ENCODE results near the gene MAT1A. TPM values are rescaled to one million over a fixed set of nuclear protein-coding genes. Genes with fewer than 3 reads are reported as not detected.

Gene MAT1A
- polyA plus RNA-seq, 1 donor = 0.10 TPM

DNA sequence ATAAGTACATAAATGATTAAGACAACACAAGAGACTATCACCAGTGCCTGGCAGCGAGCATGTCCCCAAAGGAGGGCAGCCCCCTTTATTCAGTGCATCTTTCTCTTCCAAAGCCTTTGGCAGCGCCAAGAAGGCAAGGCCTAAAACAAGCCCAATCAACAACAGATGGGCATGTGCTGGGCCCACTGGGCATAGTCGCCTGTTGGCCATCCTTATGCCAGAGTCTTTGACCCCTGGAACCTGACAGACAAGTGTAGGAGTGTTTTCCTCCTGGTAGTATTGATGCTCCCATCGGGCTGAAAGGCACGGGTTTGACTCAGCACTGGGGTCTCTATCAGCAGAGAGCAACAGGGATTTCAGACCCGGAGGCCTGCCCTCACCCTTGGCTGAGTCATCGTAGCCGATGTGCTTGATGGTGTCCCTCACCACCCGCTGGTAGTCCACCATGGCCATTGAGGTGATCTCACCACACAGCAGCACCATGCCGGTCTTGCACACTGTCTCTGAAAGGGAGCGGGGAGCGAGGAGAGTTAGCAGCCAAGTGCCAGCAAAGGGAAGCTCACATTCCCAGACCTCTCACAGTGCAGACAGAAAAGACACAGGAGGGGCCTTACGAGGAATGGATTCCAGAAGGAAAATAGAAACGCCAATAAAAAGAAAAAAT lies 5.8 kb downstream of the MAT1A start:
- no peaks in the 10 kb centered on the region for H3K36me3 ChIP-seq (ENCODE audit: control insufficient read depth, insufficient read depth, low read length)
- 80% methylated on average over 3 of the region's 14 CpGs for WGBS (ENCODE audit: insufficient coverage, low lambda C conversion rate)
- no peak for DNase-seq
- H3K4me3 ChIP-seq (ENCODE audit: low read length) = no peak overlapping the region
- no peak overlapping the region for H3K27ac ChIP-seq (ENCODE audit: low read length)
- H3K27me3 ChIP-seq (ENCODE audit: control insufficient read depth, insufficient read depth, low read length) = no peaks in the 10 kb centered on the region
- H3K9me3 ChIP-seq (ENCODE audit: control insufficient read depth, low read depth, low read length) = no peaks in the 10 kb centered on the region
- H3K4me1 ChIP-seq (ENCODE audit: control insufficient read depth, insufficient read depth, low read length) = peaks cover 5% of the 10 kb centered on the region

DNA sequence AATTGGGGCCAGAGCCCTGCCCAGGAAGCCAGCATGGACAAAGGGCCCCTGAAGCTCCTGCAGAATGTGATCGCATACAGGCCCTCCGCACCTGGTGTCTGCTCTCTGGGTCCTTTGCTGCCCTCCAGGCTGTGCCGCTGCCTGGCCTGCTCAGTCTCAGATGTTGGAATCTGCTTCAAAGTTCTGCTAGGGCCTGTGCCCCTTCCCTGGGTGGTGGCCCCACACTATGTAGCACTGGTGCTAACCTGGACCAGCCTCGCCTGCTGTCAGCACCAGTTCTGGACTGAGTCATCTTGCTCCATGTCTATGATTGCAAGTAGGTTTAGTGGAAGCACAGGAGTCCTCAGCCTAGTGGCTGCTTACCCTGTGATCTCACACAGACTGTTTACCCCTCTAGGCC lies 6.3 kb downstream of the MAT1A start:
- Histone ChIP-seq H3K4me3 (ENCODE audit: low read length) (no peak overlapping the region), H3K36me3 (ENCODE audit: control insufficient read depth, insufficient read depth, low read length) (no peaks in the 10 kb centered on the region), H3K27me3 (ENCODE audit: control insufficient read depth, insufficient read depth, low read length) (no peaks in the 10 kb centered on the region), H3K9me3 (ENCODE audit: control insufficient read depth, low read depth, low read length) (no peaks in the 10 kb centered on the region), H3K27ac (ENCODE audit: low read length) (no peak overlapping the region), H3K4me1 (ENCODE audit: control insufficient read depth, insufficient read depth, low read length) (peaks cover 5% of the 10 kb centered on the region)
- no peak for DNase-seq
- WGBS (ENCODE audit: insufficient coverage, low lambda C conversion rate) = no CpG with 5 or more reads among the region's 4 CpGs

DNA sequence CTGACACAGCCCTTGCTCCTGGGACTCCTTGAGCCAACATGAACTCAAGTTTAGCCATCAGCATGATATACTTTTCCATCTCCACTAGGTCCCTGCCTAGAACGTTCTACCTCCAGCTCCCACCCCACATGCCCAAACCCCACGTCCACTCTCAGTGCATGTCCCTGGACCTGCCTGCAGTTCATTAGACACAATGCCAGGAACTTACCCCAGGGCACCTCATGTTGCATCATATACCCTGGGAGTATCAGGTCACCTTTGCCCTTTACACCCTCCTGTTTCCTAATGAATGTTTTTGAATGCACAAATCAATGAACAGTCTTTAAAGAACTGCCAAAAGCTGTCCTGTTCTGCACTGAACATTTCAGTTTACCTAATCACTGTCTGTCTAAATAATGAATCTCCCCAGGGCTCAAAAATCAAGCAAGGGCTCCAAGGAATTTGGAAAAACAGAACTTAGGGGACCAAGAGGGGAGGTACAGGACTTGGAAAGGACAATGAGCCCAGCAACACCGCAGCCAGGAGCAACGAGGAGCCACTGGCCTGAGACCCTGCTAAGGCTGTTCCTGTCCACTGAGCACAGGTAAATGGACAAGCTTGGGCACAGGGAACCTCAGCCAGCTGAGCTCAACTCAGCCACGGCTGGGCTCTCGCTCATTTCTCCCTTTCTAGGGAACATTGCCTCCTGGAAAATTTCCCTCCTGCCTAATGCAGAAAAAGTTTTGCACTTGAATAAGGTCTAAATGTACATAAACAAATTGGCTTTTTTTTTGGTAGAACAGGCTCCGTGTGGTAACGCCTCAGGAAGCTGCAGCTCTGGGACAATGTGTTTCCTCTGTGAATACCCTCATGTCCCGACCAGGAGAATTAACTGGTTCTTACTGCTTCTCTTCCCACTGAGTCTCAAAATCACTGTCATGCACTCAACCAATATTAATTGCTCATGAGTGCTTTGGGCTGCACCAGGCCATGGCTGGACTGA lies 7.4 kb downstream of the MAT1A start:
- Histone ChIP-seq H3K4me1 (ENCODE audit: control insufficient read depth, insufficient read depth, low read length) (peaks cover 5% of the 10 kb centered on the region), H3K36me3 (ENCODE audit: control insufficient read depth, insufficient read depth, low read length) (no peaks in the 10 kb centered on the region), H3K4me3 (ENCODE audit: low read length) (no peak overlapping the region), H3K27ac (ENCODE audit: low read length) (no peak overlapping the region), H3K27me3 (ENCODE audit: control insufficient read depth, insufficient read depth, low read length) (no peaks in the 10 kb centered on the region), H3K9me3 (ENCODE audit: control insufficient read depth, low read depth, low read length) (no peaks in the 10 kb centered on the region)
- 60% methylated on average over 1 of the region's 9 CpGs for WGBS (ENCODE audit: insufficient coverage, low lambda C conversion rate)
- DNase-seq = peak in 1 of 2 donors; percentile 46

DNA sequence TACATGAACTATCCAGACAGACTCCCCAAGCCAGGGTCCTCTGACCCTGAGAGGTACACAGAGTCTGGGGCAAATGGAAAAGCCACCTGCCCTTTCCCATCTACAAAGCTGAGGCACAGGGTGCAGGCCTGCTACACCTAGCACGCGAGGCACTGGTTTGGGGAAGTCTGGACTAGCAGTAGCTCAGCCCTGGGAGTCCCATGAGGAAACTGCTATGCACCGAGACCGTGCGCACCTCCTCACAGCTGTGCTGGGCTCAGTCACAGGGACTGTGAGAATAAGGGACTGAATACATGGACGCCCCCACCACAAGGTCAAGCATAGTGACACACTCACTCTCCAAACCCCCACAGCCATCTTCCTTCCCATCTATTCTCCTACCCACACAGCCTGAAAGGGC lies 8.2 kb downstream of the MAT1A start:
- no peaks in the 10 kb centered on the region for H3K36me3 ChIP-seq (ENCODE audit: control insufficient read depth, insufficient read depth, low read length)
- no peaks in the 10 kb centered on the region for H3K9me3 ChIP-seq (ENCODE audit: control insufficient read depth, low read depth, low read length)
- H3K27me3 ChIP-seq (ENCODE audit: control insufficient read depth, insufficient read depth, low read length) = no peaks in the 10 kb centered on the region
- H3K4me1 ChIP-seq (ENCODE audit: control insufficient read depth, insufficient read depth, low read length) = peaks cover 5% of the 10 kb centered on the region
- WGBS (ENCODE audit: insufficient coverage, low lambda C conversion rate) = no CpG with 5 or more reads among the region's 6 CpGs
- DNase-seq = no peak
- no peak overlapping the region for H3K4me3 ChIP-seq (ENCODE audit: low read length)
- no peak overlapping the region for H3K27ac ChIP-seq (ENCODE audit: low read length)

DNA sequence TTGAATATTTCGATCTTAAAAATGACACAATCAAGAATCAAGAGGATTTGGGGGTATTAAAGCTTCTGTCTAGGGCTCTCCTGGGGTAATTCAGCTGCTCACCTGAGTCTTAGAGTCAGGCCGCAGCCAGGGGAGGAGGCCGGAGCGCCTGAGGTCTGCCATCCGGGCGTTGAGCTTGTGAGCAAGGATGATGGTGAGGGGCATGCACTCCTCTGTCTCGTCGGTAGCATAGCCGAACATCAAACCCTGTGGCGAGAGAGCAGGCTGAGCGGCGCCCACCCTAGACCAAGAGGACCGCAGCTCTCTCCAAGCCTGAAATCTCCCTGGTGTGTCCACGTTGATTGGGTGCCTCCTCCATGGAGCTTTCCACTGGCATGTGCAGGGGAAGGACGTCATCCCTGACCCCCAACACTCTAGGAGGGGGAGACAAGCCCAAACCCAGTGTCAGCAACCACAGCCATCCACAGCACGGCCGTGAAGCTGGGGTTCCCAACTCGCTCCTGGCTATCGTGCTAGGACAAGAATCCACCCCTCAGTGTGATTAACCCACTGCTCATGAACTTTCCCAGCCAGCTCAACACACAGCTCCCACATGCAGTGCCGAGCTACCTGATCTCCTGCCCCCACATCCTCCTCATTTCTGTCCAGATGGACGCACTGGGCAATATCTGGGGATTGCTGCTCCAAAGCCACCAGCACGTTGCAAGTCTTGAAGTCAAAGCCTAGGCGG lies 9.2 kb downstream of the MAT1A start:
- no peaks in the 10 kb centered on the region for H3K36me3 ChIP-seq (ENCODE audit: control insufficient read depth, insufficient read depth, low read length)
- no peak for DNase-seq
- H3K27ac ChIP-seq (ENCODE audit: low read length) = no peak overlapping the region
- WGBS (ENCODE audit: insufficient coverage, low lambda C conversion rate) = no CpG with 5 or more reads among the region's 23 CpGs
- no peak overlapping the region for H3K4me3 ChIP-seq (ENCODE audit: low read length)
- H3K27me3 ChIP-seq (ENCODE audit: control insufficient read depth, insufficient read depth, low read length) = no peaks in the 10 kb centered on the region
- H3K9me3 ChIP-seq (ENCODE audit: control insufficient read depth, low read depth, low read length) = no peaks in the 10 kb centered on the region
- H3K4me1 ChIP-seq (ENCODE audit: control insufficient read depth, insufficient read depth, low read length) = peaks cover 5% of the 10 kb centered on the region

DNA sequence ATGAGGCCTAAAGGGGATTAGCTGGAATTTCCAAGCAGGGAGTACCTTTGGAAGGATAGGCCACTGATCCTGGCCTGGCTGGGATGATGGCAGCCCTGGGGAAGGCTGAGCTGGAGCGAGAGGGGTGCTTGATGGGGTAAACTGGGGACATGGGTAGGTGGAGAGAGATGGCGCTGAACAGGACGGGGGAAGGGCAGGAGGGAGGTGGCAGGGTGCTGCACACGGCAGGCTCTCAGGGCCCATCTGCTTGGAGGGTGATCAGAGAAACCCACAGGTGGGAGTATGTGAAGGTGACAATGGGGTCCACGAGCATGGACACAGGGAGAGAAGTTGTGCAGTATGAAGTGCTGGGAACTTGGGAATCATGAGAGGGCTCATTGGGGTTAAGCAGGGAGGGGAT lies 10.3 kb downstream of the MAT1A start:
- no peaks in the 10 kb centered on the region for H3K27me3 ChIP-seq (ENCODE audit: control insufficient read depth, insufficient read depth, low read length)
- no peaks in the 10 kb centered on the region for H3K9me3 ChIP-seq (ENCODE audit: control insufficient read depth, low read depth, low read length)
- no peak for DNase-seq
- H3K36me3 ChIP-seq (ENCODE audit: control insufficient read depth, insufficient read depth, low read length) = no peaks in the 10 kb centered on the region
- 80% methylated on average over 1 of the region's 5 CpGs for WGBS (ENCODE audit: insufficient coverage, low lambda C conversion rate)
- H3K27ac ChIP-seq (ENCODE audit: low read length) = no peak overlapping the region
- peaks cover 9% of the 10 kb centered on the region for H3K4me1 ChIP-seq (ENCODE audit: control insufficient read depth, insufficient read depth, low read length)
- no peak overlapping the region for H3K4me3 ChIP-seq (ENCODE audit: low read length)

DNA sequence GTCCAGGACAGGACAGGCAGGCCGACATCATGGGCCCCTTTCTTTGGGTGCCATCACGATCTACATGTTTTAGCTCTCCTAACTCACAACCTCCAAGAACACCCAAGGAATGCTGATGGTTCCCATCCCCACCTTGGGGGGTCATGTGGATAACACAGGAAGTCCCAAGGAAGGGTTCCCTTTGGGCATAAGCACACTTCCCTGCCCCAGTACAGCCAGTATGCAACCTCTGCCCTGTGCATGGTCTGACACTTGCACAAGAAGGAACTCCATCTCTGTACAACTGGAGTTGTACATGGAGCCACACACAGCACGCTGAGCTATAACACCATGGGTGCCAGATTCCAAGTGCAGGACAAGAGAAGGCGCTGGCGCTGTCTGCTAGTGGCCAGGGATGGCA lies 11.0 kb downstream of the MAT1A start:
- H3K27ac ChIP-seq (ENCODE audit: low read length) = no peak overlapping the region
- WGBS (ENCODE audit: insufficient coverage, low lambda C conversion rate) = no CpG with 5 or more reads among the region's 5 CpGs
- H3K27me3 ChIP-seq (ENCODE audit: control insufficient read depth, insufficient read depth, low read length) = no peaks in the 10 kb centered on the region
- H3K4me1 ChIP-seq (ENCODE audit: control insufficient read depth, insufficient read depth, low read length) = peaks cover 15% of the 10 kb centered on the region
- DNase-seq = no peak
- H3K36me3 ChIP-seq (ENCODE audit: control insufficient read depth, insufficient read depth, low read length) = no peaks in the 10 kb centered on the region
- no peaks in the 10 kb centered on the region for H3K9me3 ChIP-seq (ENCODE audit: control insufficient read depth, low read depth, low read length)
- no peak overlapping the region for H3K4me3 ChIP-seq (ENCODE audit: low read length)

DNA sequence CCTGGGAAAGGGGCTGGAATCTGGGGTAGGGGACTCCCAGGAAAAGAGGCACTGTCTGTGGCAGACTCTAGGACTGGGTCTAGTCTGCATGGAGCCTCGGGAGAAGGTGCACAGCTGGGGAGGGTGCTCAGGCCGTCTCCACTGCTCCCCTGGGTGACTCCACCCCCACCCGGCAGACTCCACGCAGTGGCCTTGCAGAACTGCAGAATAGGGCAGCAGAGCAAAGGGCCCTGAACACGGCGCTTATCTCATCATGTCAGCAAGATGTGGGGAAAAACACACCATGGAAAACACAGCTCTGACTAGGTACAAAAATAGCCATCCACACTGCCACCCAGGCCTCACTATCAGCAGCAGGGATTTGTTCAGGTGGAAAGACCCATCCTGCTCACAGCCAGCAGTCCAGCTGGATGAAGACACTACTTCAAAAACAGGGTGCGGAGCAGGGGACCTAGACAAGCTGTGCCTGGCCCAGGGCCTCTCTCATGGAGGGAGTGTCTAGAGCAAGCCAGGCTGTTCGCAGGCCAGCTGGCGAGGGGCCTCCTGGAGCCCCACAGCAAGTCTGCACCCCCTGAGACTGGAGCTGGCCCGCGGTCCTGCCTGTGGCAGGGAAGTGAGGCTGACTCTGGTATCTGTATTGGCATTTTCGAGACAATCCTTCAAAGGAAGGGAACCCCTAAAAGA lies 11.7 kb downstream of the MAT1A start:
- Histone ChIP-seq H3K27ac (ENCODE audit: low read length) (no peak overlapping the region), H3K4me1 (ENCODE audit: control insufficient read depth, insufficient read depth, low read length) (peaks cover 21% of the 10 kb centered on the region)
- DNase-seq = no peak

DNA sequence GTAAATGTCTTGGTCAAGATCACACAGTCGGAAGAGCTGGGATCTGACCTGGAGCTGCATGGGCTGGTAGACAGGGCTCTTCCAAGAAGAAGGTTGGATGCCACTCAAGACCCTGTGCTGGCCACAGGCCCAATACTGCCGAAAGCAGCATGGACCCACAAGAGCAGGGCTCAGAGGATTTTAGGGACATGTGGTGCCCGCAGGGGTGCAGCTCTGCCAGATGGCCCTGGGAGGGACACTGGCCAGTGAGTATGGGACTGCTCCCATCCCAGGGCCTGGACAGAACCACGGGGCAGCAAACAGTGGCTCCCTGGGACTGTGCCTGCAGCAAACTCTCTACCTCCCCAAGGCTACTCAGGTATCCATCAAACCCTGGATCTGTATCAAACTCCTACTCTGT lies 12.4 kb downstream of the MAT1A start:
- Histone ChIP-seq H3K36me3 (ENCODE audit: control insufficient read depth, insufficient read depth, low read length) (no peaks in the 10 kb centered on the region), H3K27ac (ENCODE audit: low read length) (no peak overlapping the region), H3K9me3 (ENCODE audit: control insufficient read depth, low read depth, low read length) (no peaks in the 10 kb centered on the region), H3K27me3 (ENCODE audit: control insufficient read depth, insufficient read depth, low read length) (no peaks in the 10 kb centered on the region), H3K4me1 (ENCODE audit: control insufficient read depth, insufficient read depth, low read length) (peaks cover 28% of the 10 kb centered on the region), H3K4me3 (ENCODE audit: low read length) (no peak overlapping the region)
- DNase-seq = no peak
- WGBS (ENCODE audit: insufficient coverage, low lambda C conversion rate) = no CpG with 5 or more reads among the region's 4 CpGs

More for the DNA sequence above, 11.7 kb downstream of the MAT1A start:
- no peak overlapping the region for H3K4me3 ChIP-seq (ENCODE audit: low read length)
- H3K9me3 ChIP-seq (ENCODE audit: control insufficient read depth, low read depth, low read length) = no peaks in the 10 kb centered on the region
- no peaks in the 10 kb centered on the region for H3K27me3 ChIP-seq (ENCODE audit: control insufficient read depth, insufficient read depth, low read length)
- WGBS (ENCODE audit: insufficient coverage, low lambda C conversion rate) = no CpG with 5 or more reads among the region's 12 CpGs
- H3K36me3 ChIP-seq (ENCODE audit: control insufficient read depth, insufficient read depth, low read length) = no peaks in the 10 kb centered on the region

DNA sequence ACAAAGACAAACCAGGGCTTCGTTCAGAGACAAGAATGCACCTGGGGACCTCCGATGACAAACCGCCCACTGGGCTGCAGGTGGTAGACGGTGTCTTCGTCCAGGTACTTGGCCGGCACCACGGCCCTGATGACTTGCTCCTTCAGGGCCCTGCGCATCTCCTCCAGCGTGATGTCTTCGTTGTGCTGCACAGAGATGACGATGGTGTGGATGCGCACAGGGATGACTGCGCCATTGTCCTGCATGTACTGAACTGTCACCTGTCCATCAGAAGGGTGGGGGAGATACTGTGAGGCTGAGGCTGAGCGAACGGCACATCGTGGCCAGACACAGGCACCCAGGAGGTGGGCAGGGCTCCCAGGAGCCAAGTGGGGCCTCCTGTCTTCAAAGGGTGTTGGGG lies 13.1 kb downstream of the MAT1A start:
- no peak overlapping the region for H3K27ac ChIP-seq (ENCODE audit: low read length)
- H3K4me3 ChIP-seq (ENCODE audit: low read length) = no peak overlapping the region
- peaks cover 25% of the 10 kb centered on the region for H3K4me1 ChIP-seq (ENCODE audit: control insufficient read depth, insufficient read depth, low read length)
- no peaks in the 10 kb centered on the region for H3K36me3 ChIP-seq (ENCODE audit: control insufficient read depth, insufficient read depth, low read length)
- H3K27me3 ChIP-seq (ENCODE audit: control insufficient read depth, insufficient read depth, low read length) = no peaks in the 10 kb centered on the region
- H3K9me3 ChIP-seq (ENCODE audit: control insufficient read depth, low read depth, low read length) = no peaks in the 10 kb centered on the region
- DNase-seq = no peak
- WGBS (ENCODE audit: insufficient coverage, low lambda C conversion rate) = no CpG with 5 or more reads among the region's 16 CpGs

Measured in large intestine (tissue), 3 donors.